Activated naive CD8-positive, alpha-beta T cell treated with anti-CD3 and anti-CD28 coated beads for 36 hours (primary cell): ENCODE measurements around the gene FBXO17. TPM values are rescaled to one million over a fixed set of nuclear protein-coding genes. Genes with fewer than 3 reads are reported as not detected.

Source experiments
- DNase-seq: peaks from one replicate; pipeline ENCODE4 v3.0.0; 2021
- H3K27ac Mint-ChIP-seq: one replicate; pipeline ENCODE4 v1.8.0; 2022; ENCODE audit warnings: mild to moderate bottlenecking, moderate library complexity, mixed read lengths
- H3K27me3 Mint-ChIP-seq: one replicate; pipeline ENCODE4 v1.8.0; 2022; ENCODE audit warnings: mild to moderate bottlenecking, mixed read lengths
- H3K36me3 Mint-ChIP-seq: one replicate; pipeline ENCODE4 v1.8.0; 2021; ENCODE audit warnings: mild to moderate bottlenecking, mixed read lengths
- H3K4me1 Mint-ChIP-seq: one replicate; pipeline ENCODE4 v1.8.0; 2021; ENCODE audit warnings: mixed read lengths
- H3K4me3 Mint-ChIP-seq: one replicate; pipeline ENCODE4 v1.8.0; 2022; ENCODE audit warnings: mild to moderate bottlenecking, moderate library complexity, mixed read lengths
- H3K9me3 Mint-ChIP-seq: one replicate; pipeline ENCODE4 v1.8.0; 2022; ENCODE audit warnings: mixed read lengths
- total RNA-seq, 2 experiments: library from RNA; stranded (reverse); gene quantifications; one replicate each; pipeline ENCODE4 v1.2.3, GENCODE V29; 2021

FBXO17 gene
- total RNA-seq, 2 experiments from 2014 or later: not detected

DNA sequence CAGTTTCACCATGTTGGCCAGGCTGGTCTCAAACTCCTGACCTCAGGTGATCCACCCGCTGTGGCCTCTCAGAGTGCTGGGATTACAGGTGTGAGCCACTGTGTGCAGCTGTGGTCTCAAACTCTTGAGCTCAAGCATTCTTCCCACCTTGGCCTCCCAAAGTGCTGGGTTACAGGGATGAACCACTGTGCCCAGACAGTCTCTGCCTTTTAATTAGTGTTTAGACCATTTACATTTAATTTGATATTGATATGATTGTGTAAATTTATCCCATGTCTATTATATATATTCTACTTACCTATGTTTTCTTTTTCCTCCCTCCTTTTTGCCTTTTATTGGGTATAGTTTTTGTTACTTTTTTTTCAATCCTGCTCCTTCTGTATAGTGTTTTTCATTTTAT, 73.9 kb downstream of the FBXO17 start:
- Mint-ChIP-seq H3K9me3 (peaks cover 2% of the 10 kb centered on the region), H3K27me3 (no peaks in the 10 kb centered on the region), H3K27ac (no peak overlapping the region), H3K4me3 (peak overlapping the region; percentile 74), H3K36me3 (peaks cover 32% of the 10 kb centered on the region), H3K4me1 (peaks cover 26% of the 10 kb centered on the region)
- DNase-seq: no peak

DNA sequence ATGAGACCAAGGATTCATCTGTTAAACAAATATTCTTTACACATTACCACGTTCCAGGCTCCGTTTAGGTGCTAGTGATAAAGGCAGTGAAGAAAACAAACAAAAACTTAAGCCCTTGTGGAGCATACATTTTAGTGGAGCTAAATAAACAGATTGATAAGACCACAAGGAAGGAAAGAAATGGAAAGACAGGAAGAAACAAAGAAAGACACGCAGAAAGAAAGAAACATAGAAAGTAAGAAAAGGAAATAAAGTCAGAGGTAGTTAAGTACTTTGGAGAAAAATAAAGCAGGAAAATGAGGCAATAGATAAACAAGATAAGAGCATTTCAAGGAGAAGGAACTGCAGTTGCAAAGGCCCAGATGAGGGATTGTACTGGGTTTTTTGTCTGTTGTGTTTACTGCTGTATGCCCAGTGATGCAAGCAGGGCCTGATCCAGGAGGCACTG, 74.8 kb downstream of the FBXO17 start:
- H3K36me3 Mint-ChIP-seq: peaks cover 27% of the 10 kb centered on the region
- DNase-seq: no peak
- peak overlapping the region; percentile 93 for H3K27ac Mint-ChIP-seq
- peaks cover 2% of the 10 kb centered on the region for H3K9me3 Mint-ChIP-seq
- no peaks in the 10 kb centered on the region for H3K27me3 Mint-ChIP-seq
- peaks cover 26% of the 10 kb centered on the region for H3K4me1 Mint-ChIP-seq
- H3K4me3 Mint-ChIP-seq: peak overlapping the region; percentile 96

- Mint-ChIP-seq H3K27me3 (no peaks in the 10 kb centered on the region), H3K4me1 (peaks cover 26% of the 10 kb centered on the region), H3K9me3 (peaks cover 2% of the 10 kb centered on the region), H3K36me3 (peaks cover 24% of the 10 kb centered on the region), H3K27ac (peak overlapping the region; percentile 93), H3K4me3 (peak overlapping the region; percentile 96)
- DNase-seq: no peak
Measured at GRCh38 chr19:38900202-38900629, 75.3 kb downstream of the FBXO17 start.

DNA sequence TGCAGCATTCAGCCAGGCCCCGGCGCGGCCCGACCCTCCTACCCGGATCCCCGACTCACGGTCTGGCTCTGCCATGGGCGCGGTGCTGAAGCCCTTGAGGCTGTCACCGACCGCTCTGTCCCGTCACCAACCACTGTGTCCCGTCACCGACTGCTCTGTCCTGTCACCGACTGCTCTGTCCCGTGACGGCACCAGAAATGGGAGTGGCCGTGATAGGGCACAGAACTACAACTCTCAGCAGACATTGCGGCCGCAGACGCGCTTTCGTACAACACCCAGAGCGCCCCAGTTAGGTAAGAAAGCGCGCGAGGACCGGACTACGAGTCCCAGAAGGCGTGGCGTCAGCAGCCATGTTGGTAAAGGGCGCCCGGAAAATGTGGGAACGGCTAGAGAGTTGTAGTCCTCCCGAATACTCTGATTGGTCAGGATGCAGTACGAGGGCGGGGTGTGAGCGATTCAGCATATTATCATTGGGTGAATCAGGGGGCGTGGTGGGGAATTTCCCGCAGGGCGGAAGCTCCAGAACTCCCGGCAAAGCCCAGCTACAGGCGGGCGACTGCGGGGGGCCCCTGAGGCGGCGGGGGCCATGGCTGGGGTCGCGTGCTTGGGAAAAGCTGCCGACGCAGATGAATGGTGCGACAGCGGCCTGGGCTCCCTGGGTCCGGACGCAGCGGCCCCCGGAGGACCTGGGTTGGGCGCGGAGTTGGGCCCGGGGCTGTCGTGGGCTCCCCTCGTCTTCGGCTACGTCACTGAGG, 75.9 kb downstream of the FBXO17 start, which contains the start of the genes NFKBIB and SIRT2:
Gene NFKBIB (plus strand): TSS at position 523 of the 755 bp plus-strand sequence. CDS start 64 bp downstream, at position 587.
Gene SIRT2 (minus strand): TSS at position 172 of the 755 bp plus-strand sequence. CDS start 97 bp downstream, at position 75.
- peaks cover 26% of the 10 kb centered on the region for H3K4me1 Mint-ChIP-seq
- peaks cover 23% of the 10 kb centered on the region for H3K36me3 Mint-ChIP-seq
- H3K4me3 Mint-ChIP-seq: peak within 1 kb of the TSS; percentile 96
- peaks cover 2% of the 10 kb centered on the region for H3K9me3 Mint-ChIP-seq
- H3K27ac Mint-ChIP-seq: peak within 1 kb of the TSS; percentile 93
- peak; percentile 99 for DNase-seq
- no peaks in the 10 kb centered on the region for H3K27me3 Mint-ChIP-seq

DNA sequence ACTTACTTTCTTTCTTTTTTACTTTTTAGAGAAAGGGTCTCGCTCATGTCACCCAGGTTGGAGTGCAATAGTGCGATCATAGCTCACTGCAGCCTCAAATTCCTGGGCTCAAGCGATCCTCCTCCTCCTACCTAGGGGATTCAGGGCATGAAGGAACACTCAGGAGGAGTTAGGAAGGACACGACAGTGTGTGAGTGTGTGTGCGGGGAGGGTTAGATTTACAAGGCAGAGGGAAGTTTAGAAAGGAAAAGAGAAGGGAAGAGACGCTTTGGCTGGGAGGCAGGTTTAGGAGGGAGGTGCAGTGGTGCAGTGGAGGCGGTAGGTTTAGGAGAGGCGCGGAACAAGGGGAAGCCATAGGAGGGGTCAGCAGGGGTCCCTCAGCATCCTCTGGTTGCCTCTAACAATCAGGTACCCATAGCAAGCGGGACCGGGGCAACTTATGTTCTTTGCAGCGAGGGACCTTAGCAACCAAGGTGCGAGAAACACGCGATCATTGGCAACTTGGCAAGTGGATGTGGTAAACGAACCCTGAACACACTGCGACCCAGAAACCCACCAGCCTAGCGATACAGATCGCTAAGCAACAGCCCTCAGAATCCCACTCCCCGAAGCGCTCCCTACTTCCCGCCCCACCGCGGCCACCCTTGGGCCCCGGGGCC, 76.6 kb downstream of the FBXO17 start:
- Mint-ChIP-seq H3K27ac (peak overlapping the region; percentile 93), H3K4me3 (peak overlapping the region; percentile 96), H3K36me3 (peaks cover 19% of the 10 kb centered on the region), H3K9me3 (peaks cover 2% of the 10 kb centered on the region), H3K27me3 (no peaks in the 10 kb centered on the region), H3K4me1 (peaks cover 24% of the 10 kb centered on the region)
- no peak for DNase-seq

- no peaks in the 10 kb centered on the region for H3K27me3 Mint-ChIP-seq
- H3K4me1 Mint-ChIP-seq: peaks cover 16% of the 10 kb centered on the region
Measured at GRCh38 chr19:38894968-38895367, 80.6 kb downstream of the FBXO17 start.

DNA sequence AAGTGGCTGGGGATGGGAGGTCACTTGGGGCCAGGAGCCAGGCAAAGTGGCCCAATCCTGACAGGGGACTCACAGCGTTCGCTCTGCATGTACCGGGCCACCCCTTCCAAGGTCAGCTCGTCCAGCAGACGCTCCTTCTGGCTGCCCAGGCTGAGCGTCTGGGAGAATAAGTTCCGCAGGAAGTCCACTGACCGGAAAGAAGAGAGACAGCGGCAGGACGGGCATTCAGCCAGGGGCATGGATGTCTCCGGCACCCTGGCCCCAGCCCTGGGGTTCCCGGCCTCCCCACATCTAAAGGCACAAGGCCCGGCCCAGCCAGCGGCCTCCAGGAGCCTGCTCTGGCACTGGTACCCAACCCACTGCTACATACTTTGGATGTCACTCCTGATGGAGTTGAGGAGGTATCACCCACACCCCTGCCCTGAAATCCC, 82.2 kb downstream of the FBXO17 start:
- H3K36me3 Mint-ChIP-seq: peaks cover 2% of the 10 kb centered on the region
- H3K27ac Mint-ChIP-seq: no peak overlapping the region
- no peak for DNase-seq
- no peaks in the 10 kb centered on the region for H3K27me3 Mint-ChIP-seq
- no peaks in the 10 kb centered on the region for H3K9me3 Mint-ChIP-seq
- no peak overlapping the region for H3K4me3 Mint-ChIP-seq
- H3K4me1 Mint-ChIP-seq: peaks cover 7% of the 10 kb centered on the region

More at GRCh38 chr19:38894968-38895367, 80.6 kb downstream of the FBXO17 start:
- peaks cover 2% of the 10 kb centered on the region for H3K36me3 Mint-ChIP-seq
- H3K4me3 Mint-ChIP-seq: no peak overlapping the region
- no peak for DNase-seq
- no peaks in the 10 kb centered on the region for H3K9me3 Mint-ChIP-seq
- no peak overlapping the region for H3K27ac Mint-ChIP-seq

DNA sequence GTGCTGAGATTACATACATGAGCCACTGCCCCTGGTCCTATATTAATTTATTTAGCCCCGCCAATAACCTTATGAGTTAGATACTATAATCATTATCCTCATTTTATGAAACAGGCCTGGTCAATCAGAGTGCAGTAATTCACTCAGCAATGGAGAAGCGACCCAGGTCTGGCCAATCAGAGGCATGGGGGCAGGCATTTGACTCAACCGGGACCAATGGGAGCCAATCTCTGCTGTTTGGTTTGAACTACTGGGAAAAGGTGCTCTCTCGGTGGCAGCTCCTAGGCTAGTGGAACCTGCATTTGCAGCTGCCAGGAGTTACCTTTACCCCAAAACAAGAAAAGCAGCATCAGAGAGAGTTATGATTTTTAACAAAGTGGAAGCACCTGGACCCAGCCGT, 82.7 kb downstream of the FBXO17 start:
- Mint-ChIP-seq H3K4me3 (no peak overlapping the region), H3K27ac (no peak overlapping the region), H3K4me1 (peaks cover 4% of the 10 kb centered on the region), H3K27me3 (no peaks in the 10 kb centered on the region), H3K36me3 (peaks cover 2% of the 10 kb centered on the region), H3K9me3 (no peaks in the 10 kb centered on the region)
- no peak for DNase-seq

DNA sequence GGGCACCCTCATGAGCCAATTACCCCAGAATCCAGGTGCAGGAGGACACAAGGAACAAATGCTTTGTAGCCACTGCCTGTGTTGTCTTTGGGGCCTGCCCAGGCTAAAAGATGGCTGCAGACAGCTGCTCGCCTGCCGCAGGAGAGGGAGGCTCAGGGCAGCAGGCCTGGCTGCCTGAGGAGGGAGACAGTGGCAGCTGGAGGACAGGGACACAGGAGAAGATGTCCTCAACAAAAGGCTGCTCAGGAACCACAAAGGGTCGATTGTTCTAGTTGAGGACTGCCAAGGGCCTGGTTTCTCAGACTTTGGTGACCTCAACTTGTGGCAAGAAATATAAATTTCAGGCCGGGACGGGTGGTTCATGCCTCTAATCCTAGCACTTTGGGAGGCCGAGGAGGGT, 83.8 kb downstream of the FBXO17 start:
- H3K36me3 Mint-ChIP-seq: peaks cover 2% of the 10 kb centered on the region
- no peak overlapping the region for H3K27ac Mint-ChIP-seq
- no peak for DNase-seq
- no peaks in the 10 kb centered on the region for H3K27me3 Mint-ChIP-seq
- H3K9me3 Mint-ChIP-seq: no peaks in the 10 kb centered on the region
- H3K4me1 Mint-ChIP-seq: peaks cover 6% of the 10 kb centered on the region
- H3K4me3 Mint-ChIP-seq: no peak overlapping the region

Other genes with a start within 250 kb of the FBXO17 start
- gene CAPN12, start 231.3 kb downstream of the FBXO17 start, total RNA-seq: 1 to 10 TPM; 3.8 to 3.9 TPM
- gene LGALS7, start 202.2 kb downstream of the FBXO17 start, total RNA-seq: not detected
- gene LGALS7B, start 186.5 kb downstream of the FBXO17 start, total RNA-seq: not detected
- gene LGALS4, start 162.8 kb downstream of the FBXO17 start, total RNA-seq: under 1 TPM; 0.33 to 0.56 TPM
- 100 to 1,000 TPM; 103 to 107 TPM for gene ECH1, start 143.9 kb downstream of the FBXO17 start, total RNA-seq
- 100 to 1,000 TPM; 723 to 728 TPM for gene HNRNPL, start 125.8 kb downstream of the FBXO17 start, total RNA-seq
- gene RINL, start 97.5 kb downstream of the FBXO17 start, total RNA-seq: 10 to 100 TPM; 74.0 to 75.0 TPM
- gene SIRT2, start 76.1 kb downstream of the FBXO17 start, total RNA-seq: 10 to 100 TPM; 19.4 to 21.2 TPM
- gene NFKBIB, start 75.8 kb downstream of the FBXO17 start, total RNA-seq: 10 to 100 TPM; 85.7 to 86.2 TPM
- gene CCER2, start 63.6 kb downstream of the FBXO17 start, total RNA-seq: 1 to 10 TPM in 1 of 2 experiments, under 1 TPM in 1; 0.96 to 1.5 TPM
- gene SARS2, start 45.0 kb downstream of the FBXO17 start, total RNA-seq: 10 to 100 TPM; 39.8 to 43.2 TPM
- 100 to 1,000 TPM; 114 to 124 TPM for gene MRPS12, start 44.8 kb downstream of the FBXO17 start, total RNA-seq
- 1 to 10 TPM; 1.3 to 1.7 TPM for gene FBXO27, start 56.8 kb upstream of the FBXO17 start, total RNA-seq
- gene ACP7, start 108.6 kb upstream of the FBXO17 start, total RNA-seq: not detected
- gene PAK4, start 150.0 kb upstream of the FBXO17 start, total RNA-seq: 10 to 100 TPM; 13.2 to 16.2 TPM
- not detected for gene NCCRP1, start 221.2 kb upstream of the FBXO17 start, total RNA-seq
- not detected for gene SYCN, start 228.5 kb upstream of the FBXO17 start, total RNA-seq